22Rv1 (cell line): ENCODE measurements around the gene VWA5B1.
A peak's percentile ranks its signal among the peaks of the same experiment; 100 is the strongest.

ENCODE experiments used
- H3K27ac ChIP-seq: fragments of 450-650 bp; 2 replicates; pipeline ENCODE4 v1.5.1; 2017
- CTCF ChIP-seq: fragments of 450-650 bp; IDR thresholded peaks from 2 replicates; pipeline ENCODE4 v1.5.1; 2017; ENCODE audit warnings: mild to moderate bottlenecking
- ZFX ChIP-seq: fragments of 450-650 bp; IDR thresholded peaks from 2 replicates; pipeline ENCODE4 v1.6.1; 2017; ENCODE audit warnings: antibody characterized with exemption, borderline replicate concordance

VWA5B1 gene

GRCh38 chr1:20327467-20327866 is 36.8 kb downstream of the VWA5B1 start:
- no peak overlapping the region for H3K27ac ChIP-seq
- TF ChIP-seq ZFX (no peak), CTCF (no peak)

- TF ChIP-seq CTCF, result no peak
- TF ChIP-seq ZFX, result no peak
- H3K27ac ChIP-seq, result no peak overlapping the region
These were observed 37.5 kb downstream of the VWA5B1 start for GRCh38 chr1:20328201-20328600.

GRCh38 chr1:20329793-20330542 is 39.3 kb downstream of the VWA5B1 start:
- TF ChIP-seq CTCF (peak; percentile 41), ZFX (no peak)

GRCh38 chr1:20334103-20334502 is 43.4 kb downstream of the VWA5B1 start:
- TF ChIP-seq CTCF, result no peak
- no peak for TF ChIP-seq ZFX
- H3K27ac ChIP-seq, result no peak overlapping the region

More at GRCh38 chr1:20329793-20330542, 39.3 kb downstream of the VWA5B1 start:
- no peak overlapping the region for H3K27ac ChIP-seq

GRCh38 chr1:20336105-20336605 is 45.5 kb downstream of the VWA5B1 start:
- no peak for TF ChIP-seq CTCF
- no peak for TF ChIP-seq ZFX
- H3K27ac ChIP-seq, result no peak overlapping the region

- no peak overlapping the region for H3K27ac ChIP-seq
- TF ChIP-seq CTCF (no peak), ZFX (no peak)
These were observed 46.9 kb downstream of the VWA5B1 start for GRCh38 chr1:20337581-20337980.

GRCh38 chr1:20339811-20340457 is 49.3 kb downstream of the VWA5B1 start:
- TF ChIP-seq ZFX (no peak), CTCF (no peak)
- no peak overlapping the region for H3K27ac ChIP-seq
